ENCODE measurements around the gene TIMM13. TPM values are rescaled to one million over a fixed set of nuclear protein-coding genes. Genes with fewer than 3 reads are reported as not detected.
"Not testable (repeated sequence)": the region's sequence is repeated elsewhere in the genome, so short reads cannot be mapped to it uniquely, and the experiment has no call there.

The TIMM13 gene
- total and polyA plus RNA-seq, 2 donors: 17.5 to 72.2 TPM

DNA sequence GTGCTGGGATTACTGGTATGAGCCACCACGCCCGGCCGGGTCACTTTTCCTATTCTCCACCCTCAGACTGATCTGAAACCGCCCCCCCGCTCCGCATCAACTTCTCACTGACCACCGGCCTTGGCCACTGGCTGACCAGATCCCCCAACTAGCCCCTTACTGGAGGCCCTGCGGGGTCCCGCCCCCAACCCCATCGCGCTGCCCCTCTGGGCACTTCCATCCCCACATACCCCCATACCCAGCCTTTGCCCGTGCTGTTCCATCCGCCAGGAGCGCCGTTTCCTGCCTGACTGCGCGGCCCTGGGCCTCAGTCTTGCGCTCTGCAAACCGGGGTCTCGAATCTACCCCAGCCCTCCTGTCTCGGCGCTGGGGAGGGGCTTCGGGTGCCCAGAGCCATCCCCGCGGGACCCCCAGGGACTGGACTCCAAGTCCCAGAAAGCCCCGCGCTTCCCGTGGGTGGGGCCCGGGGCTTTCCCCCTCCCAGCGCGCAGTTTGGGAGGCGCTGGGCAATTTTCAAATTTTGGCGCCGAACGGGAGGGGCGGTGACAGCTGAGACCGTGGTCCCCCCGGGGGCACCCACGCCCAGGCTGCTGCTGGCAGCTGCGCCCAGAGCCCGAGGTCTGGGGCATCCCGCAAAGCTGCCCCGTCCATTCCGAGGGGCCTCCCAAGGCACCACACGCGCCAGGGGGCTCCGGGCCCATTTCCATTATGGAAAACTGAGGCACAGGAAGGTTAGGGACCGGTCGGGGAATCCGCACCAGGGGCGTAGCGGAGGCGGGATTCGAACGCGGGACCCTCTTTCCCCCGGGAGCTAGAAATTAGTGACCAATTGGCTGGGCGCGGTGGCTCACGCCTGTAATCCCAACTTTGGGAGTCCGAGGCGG is 34.6 kb upstream of the TIMM13 start:
- Histone ChIP-seq H3K27ac (ENCODE audit: low read depth) (no peak overlapping the region), H3K4me3 (ENCODE audit: low read depth, low read length) (peak overlapping the region; percentile 43), H3K4me1 (ENCODE audit: insufficient read depth) (peaks cover 2% of the 10 kb centered on the region), H3K36me3 (ENCODE audit: insufficient read depth) (no peaks in the 10 kb centered on the region)
- WGBS: 3% methylated on average over 62 of the region's 62 CpGs
- no peak for DNase-seq (ENCODE audit: extremely low spot score)

DNA sequence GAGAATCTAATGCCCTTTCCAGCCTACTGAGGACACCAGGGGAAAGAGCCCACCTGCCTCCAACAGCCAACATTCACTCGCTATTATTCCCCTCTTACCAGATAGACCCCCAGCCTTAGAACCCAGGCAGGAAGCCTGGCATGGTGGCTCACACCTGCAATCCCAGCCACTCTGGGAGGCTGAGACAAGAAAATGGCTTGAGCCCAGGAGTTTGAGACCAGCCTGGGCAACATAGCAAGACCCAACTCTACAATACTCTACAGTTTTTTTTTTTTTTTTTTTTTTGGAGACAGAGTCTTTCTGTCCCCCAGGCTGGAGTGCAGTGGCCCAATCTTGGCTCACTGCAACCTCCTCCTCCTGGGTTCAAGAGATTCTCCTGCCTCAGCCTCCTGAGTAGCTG is 32.9 kb upstream of the TIMM13 start:
- 98% methylated on average over 1 of the region's 1 CpG for WGBS
- DNase-seq (ENCODE audit: extremely low spot score): no peak
- Histone ChIP-seq H3K27ac (ENCODE audit: low read depth) (no peak overlapping the region), H3K4me3 (ENCODE audit: low read depth, low read length) (no peak overlapping the region), H3K4me1 (ENCODE audit: insufficient read depth) (peaks cover 4% of the 10 kb centered on the region), H3K36me3 (ENCODE audit: insufficient read depth) (no peaks in the 10 kb centered on the region)

DNA sequence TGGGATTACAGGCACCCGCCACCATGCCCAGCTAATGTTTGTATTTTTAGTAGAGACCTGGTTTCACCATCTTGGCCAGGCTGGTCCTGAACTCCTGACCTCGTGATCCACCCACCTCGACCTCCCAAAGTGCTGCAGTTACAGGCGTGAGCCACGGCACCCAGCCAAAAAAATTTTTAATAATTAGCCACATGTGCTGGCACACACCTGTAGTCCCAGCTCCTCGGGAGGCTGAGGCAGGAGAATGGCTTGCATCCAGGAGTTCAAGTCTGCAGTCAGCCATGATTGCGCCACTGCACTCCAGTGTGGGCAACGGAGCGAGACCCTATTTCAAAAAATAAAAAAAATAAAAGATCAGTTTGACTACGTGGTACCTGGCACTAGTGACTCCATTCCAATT is 31.4 kb upstream of the TIMM13 start:
- H3K27ac ChIP-seq (ENCODE audit: low read depth); H3K4me1 ChIP-seq (ENCODE audit: insufficient read depth); H3K36me3 ChIP-seq (ENCODE audit: insufficient read depth); H3K4me3 ChIP-seq (ENCODE audit: low read depth, low read length); DNase-seq (ENCODE audit: extremely low spot score): not testable (repeated sequence)
- WGBS: 94% methylated on average over 10 of the region's 10 CpGs

DNA sequence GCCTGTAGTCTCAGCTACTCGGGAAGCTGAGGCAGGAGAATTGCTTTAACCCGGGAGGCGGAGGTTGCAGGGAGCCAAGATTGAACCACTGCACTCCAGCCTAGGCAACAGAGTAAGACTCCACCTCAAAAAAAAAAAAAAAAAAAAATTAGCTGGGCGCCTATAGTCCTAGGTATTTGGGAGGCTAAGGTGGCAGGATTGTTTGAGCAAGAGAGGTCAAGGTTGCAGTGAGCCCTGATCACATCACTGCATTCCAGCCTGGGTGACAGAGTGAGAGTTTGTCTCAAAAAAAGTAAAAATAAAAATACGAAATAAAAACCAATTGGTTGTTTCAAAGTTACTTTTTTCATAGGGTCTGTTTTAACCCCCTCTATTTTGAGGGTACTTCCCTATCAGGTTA is 30.7 kb upstream of the TIMM13 start:
- WGBS: 96% methylated on average over 5 of the region's 5 CpGs
- H3K4me1 ChIP-seq (ENCODE audit: insufficient read depth): peaks cover 4% of the 10 kb centered on the region
- DNase-seq (ENCODE audit: extremely low spot score): no peak
- no peak overlapping the region for H3K4me3 ChIP-seq (ENCODE audit: low read depth, low read length)
- H3K27ac ChIP-seq (ENCODE audit: low read depth): no peak overlapping the region
- no peaks in the 10 kb centered on the region for H3K36me3 ChIP-seq (ENCODE audit: insufficient read depth)

DNA sequence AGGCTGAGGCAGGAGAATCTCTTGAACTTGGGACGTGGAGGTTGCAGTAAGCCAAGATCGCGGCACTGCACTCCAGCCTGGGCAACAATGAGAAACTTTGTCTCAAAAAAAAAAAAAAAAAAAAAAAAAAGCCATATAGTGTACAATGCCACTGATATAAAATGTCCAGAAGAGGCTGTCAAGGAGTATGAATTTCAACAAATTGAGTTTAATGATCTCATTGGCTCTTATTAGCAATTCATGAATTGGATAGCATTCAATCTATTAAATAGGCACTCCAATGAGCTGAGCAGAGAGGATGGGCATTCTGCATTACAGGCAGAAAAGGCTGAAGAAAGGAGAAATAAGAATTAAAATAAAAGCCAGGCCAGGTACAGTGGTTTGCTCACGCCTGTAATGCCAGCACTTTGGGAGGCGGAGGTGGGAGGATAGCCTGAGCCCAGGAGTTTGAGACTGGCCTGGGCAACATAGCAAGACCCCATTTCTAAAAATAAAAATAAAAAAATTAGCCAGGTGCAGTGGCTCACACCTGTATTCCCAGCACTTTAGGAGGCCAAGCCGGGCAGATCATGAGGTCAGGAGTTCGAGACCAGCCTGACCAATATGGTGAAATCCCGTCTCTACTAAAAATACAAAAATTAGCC is 30.1 kb upstream of the TIMM13 start:
- DNase-seq (ENCODE audit: extremely low spot score): no peak
- Histone ChIP-seq H3K4me1 (ENCODE audit: insufficient read depth) (peaks cover 4% of the 10 kb centered on the region), H3K27ac (ENCODE audit: low read depth) (peak overlapping the region; percentile 28), H3K36me3 (ENCODE audit: insufficient read depth) (no peaks in the 10 kb centered on the region), H3K4me3 (ENCODE audit: low read depth, low read length) (no peak overlapping the region)
- WGBS: 92% methylated on average over 8 of the region's 8 CpGs

DNA sequence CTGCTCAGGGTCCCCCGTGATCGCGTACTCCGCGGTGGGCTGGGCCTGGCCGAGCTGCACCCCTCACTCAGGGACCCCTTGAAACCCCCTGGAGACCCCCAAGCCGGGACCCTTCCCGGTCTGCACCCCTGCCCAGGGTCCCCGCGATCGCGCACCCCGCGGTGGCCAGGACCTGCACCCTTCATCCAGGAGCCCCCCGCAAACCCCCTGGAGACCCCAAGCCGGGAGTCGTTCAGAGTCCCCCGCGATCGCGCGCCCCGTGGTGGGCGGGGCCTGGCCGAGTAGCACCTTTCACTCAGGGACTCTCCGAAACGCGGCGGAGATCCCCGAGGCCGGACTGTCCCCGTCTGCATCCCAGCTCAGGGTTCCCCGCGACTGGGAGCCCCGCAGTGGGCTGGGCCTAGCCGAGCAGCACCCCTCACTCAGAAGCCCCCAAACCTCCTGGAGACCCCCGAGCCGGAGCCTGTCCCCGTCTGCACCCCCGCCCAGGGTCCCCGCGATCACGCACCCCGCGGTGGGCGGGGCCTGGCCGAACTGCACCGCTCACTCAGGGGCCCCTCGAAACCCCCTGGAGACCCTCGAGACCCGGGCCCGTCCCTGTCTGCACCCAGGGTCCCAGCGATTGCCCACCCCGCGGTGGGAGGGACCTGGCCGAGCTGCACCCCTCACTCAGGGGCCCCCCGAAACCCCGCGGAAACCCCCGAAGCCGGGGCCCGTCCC is 28.6 kb upstream of the TIMM13 start:
- Histone ChIP-seq H3K4me1 (ENCODE audit: insufficient read depth) (peaks cover 3% of the 10 kb centered on the region), H3K4me3 (ENCODE audit: low read depth, low read length) (peak overlapping the region; percentile 94), H3K27ac (ENCODE audit: low read depth) (no peak overlapping the region), H3K36me3 (ENCODE audit: insufficient read depth) (no peaks in the 10 kb centered on the region)
- DNase-seq (ENCODE audit: extremely low spot score): no peak
- 1% methylated on average over 62 of the region's 62 CpGs for WGBS

DNA sequence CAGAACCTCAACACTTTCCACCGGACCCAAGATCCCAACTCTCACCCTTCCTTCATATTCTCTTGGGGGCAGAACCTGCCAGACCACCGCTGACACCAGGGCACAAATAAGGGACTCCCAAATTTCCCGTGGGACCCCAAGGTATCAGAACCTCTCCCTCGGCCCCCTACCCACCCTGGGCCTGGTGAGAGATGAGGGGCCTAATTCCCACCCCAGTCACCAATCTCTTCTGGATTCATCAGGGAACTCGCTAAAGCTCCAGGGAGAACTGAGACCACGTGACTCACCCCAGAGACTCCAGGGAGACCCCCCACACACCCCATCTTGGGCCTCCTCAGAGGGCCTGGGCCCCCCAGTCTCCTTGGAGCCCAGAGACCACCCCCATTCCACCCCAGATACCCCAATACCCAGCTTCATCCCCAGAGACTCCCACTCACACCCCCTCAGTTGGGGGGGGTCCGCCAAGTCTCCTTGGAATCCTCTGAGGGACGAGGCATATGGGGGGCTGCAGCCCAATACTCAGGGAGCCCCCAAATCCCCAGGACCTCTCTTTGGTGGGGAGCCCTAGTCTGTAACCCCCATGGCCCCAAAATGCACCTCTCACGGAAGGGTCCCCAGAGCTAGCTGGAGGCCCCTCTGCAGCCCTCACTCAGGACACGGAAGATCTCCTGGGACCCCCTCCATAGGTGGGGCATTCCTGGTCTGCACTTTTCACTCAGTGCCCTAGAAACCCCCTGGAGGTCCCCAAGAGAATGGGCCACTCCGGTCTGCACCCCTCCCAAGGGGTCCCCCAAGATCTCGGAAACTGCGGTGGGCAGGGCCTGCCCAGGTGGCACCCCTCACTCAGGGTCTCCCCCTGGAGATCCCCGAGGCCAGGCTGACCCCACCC is 27.8 kb upstream of the TIMM13 start:
- DNase-seq (ENCODE audit: extremely low spot score): no peak
- no peak overlapping the region for H3K27ac ChIP-seq (ENCODE audit: low read depth)
- H3K36me3 ChIP-seq (ENCODE audit: insufficient read depth): no peaks in the 10 kb centered on the region
- peaks cover 3% of the 10 kb centered on the region for H3K4me1 ChIP-seq (ENCODE audit: insufficient read depth)
- H3K4me3 ChIP-seq (ENCODE audit: low read depth, low read length): peak overlapping the region; percentile 94
- 67% methylated on average over 14 of the region's 14 CpGs for WGBS

DNA sequence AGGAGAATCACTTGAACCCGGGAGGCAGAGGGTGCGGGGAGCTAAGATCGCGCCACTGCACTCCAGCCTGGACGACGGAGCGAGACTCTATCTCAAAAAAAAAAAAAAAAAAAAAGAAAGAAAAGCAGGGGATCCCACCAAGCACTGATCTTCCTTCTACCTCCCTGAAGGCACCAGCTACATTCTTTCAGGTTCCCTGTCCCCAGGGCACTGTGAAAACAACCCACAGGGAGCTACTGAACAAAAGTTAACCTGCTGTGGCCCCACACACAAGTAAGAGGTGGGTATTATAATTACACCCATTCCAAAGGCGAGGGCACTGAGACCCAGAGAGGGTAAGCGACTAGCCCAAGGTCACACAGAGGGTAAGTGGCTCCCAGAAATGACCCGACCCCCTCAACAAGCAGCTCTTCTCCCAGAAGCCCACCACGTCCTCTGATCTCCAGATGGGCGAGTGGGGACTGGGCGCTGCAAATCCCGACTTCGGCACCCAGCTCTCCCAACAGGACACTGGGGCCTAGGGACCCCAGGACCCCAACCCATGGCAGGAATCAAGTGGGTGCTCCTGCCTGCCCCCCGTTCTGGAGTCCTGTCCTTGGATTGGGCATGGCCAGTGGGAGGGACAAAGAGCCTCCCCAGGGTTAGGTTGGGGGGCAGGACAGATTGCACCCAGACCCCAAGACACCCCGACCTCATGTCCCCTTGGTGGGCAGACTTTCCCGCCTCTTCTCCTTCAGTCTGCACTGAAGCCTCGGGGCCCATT is 27.0 kb upstream of the TIMM13 start:
- DNase-seq (ENCODE audit: extremely low spot score): no peak
- 90% methylated on average over 19 of the region's 19 CpGs for WGBS
- no peaks in the 10 kb centered on the region for H3K36me3 ChIP-seq (ENCODE audit: insufficient read depth)

DNA sequence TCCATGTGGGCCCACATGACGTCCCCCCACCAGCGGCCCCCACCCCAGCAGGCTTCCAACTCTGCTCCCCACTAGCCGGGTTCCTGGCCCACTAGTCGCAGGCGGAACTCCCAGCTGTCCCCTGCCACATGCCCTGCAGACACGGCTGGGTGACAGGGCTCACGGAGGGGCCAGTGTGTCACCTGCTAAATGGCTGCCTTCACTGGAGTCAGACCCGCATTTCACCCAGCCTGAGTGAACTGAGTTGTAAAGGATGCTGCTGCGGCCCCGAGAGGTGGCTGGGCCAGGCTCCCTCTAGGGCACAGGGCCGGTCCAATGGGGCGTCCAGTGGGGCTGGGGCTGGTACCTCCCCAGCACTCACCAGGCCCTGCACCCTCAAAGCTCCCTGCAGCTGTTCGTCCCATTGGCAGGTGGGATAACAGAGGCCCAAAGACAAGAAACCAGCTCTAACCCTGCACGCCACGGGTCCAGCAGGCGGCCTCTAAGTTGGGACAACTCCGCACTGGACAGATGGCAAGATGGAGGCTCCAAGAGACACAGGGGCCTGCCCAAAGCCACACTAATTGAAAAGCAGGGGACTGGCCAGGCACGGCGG is 26.1 kb upstream of the TIMM13 start:
- Histone ChIP-seq H3K36me3 (ENCODE audit: insufficient read depth) (no peaks in the 10 kb centered on the region), H3K4me1 (ENCODE audit: insufficient read depth) (peaks cover 3% of the 10 kb centered on the region), H3K27ac (ENCODE audit: low read depth) (no peak overlapping the region), H3K4me3 (ENCODE audit: low read depth, low read length) (no peak overlapping the region)
- 89% methylated on average over 19 of the region's 19 CpGs for WGBS
- DNase-seq (ENCODE audit: extremely low spot score): no peak

More for the DNA sequence above, 27.0 kb upstream of the TIMM13 start:
- Histone ChIP-seq H3K4me1 (ENCODE audit: insufficient read depth) (peaks cover 3% of the 10 kb centered on the region), H3K27ac (ENCODE audit: low read depth) (no peak overlapping the region), H3K4me3 (ENCODE audit: low read depth, low read length) (no peak overlapping the region)

DNA sequence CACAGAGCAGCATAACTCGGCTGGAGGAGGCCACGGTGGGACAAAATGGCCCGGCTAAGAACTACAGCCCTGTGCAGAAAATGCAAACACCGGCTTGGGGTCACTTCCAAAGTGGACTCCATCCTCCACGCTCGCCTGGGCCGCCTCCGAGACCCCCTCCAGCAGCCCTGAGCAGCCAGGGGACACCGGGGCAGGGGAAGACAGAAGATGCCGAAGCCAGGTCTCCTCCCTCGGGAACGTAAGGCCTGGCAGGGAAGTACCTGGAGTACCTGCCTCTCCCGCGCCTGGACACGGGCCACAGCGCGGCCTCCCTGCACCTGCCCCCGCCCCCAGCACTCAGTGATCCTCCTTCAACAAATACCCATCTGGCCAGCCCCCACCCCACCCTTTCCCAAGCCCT is 24.4 kb upstream of the TIMM13 start:
- H3K4me1 ChIP-seq (ENCODE audit: insufficient read depth): peaks cover 3% of the 10 kb centered on the region
- H3K36me3 ChIP-seq (ENCODE audit: insufficient read depth): no peaks in the 10 kb centered on the region
- 96% methylated on average over 18 of the region's 18 CpGs for WGBS
- H3K27ac ChIP-seq (ENCODE audit: low read depth): no peak overlapping the region
- no peak for DNase-seq (ENCODE audit: extremely low spot score)
- no peak overlapping the region for H3K4me3 ChIP-seq (ENCODE audit: low read depth, low read length)

DNA sequence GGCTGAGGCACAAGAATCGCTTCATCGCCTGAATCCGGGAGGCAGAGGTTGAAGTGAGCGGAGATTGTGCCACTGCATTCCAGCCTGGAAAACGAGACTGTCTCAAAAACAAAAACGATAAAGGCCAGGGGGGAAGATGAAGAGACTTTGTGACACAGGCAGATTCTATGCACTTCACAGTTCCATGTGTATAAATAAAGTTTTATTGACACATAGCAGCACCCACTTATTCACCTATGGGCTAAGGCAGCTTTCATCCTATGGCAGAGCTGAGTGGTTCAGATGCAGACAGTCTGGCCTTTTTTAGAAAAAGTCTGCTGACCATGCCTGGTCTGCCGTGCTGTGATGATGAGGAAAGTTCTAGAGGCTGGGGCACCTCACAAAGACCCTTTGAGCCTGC is 23.8 kb upstream of the TIMM13 start:
- DNase-seq (ENCODE audit: extremely low spot score): no peak
- 91% methylated on average over 7 of the region's 7 CpGs for WGBS
- Histone ChIP-seq H3K4me3 (ENCODE audit: low read depth, low read length) (no peak overlapping the region), H3K36me3 (ENCODE audit: insufficient read depth) (no peaks in the 10 kb centered on the region), H3K27ac (ENCODE audit: low read depth) (no peak overlapping the region), H3K4me1 (ENCODE audit: insufficient read depth) (peaks cover 3% of the 10 kb centered on the region)

DNA sequence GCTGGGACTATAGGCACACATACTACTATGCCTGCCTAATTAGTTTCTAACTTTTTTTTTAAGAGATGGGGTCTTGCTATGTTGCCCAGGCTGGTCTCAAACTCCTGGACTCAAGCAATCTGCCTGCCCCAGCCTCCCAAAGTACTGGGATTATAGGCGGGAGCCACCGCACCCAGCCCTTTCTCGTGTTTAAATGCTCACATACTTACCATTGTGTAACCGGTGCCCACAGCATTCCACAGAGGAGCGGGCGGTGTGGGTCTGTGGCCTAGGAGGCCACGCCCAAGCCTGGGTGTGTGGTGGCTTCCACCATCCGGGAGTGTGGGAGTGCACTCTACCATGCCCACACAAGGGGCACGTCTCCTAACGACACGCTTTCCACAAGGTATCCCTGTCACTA is 21.6 kb upstream of the TIMM13 start:
- no peak for DNase-seq (ENCODE audit: extremely low spot score)
- H3K27ac ChIP-seq (ENCODE audit: low read depth): no peak overlapping the region
- H3K4me3 ChIP-seq (ENCODE audit: low read depth, low read length): no peak overlapping the region
- no peaks in the 10 kb centered on the region for H3K36me3 ChIP-seq (ENCODE audit: insufficient read depth)
- 96% methylated on average over 11 of the region's 11 CpGs for WGBS
- no peaks in the 10 kb centered on the region for H3K4me1 ChIP-seq (ENCODE audit: insufficient read depth)

Data from urinary bladder (tissue), 4 donors.